ENCODE results near the gene ZBTB16. TPM values are rescaled to one million over a fixed set of nuclear protein-coding genes. Genes with fewer than 3 reads are reported as not detected.

Gene ZBTB16
- total RNA-seq: 7.9 and 50.1 TPM in 2 replicates

GRCh38 chr11:114059278-114059983, at the start of gene ZBTB16:
ZBTB16 (plus strand) TSS chr11:114059711; CDS start chr11:114063301, 3,590 bp downstream.

DNA sequence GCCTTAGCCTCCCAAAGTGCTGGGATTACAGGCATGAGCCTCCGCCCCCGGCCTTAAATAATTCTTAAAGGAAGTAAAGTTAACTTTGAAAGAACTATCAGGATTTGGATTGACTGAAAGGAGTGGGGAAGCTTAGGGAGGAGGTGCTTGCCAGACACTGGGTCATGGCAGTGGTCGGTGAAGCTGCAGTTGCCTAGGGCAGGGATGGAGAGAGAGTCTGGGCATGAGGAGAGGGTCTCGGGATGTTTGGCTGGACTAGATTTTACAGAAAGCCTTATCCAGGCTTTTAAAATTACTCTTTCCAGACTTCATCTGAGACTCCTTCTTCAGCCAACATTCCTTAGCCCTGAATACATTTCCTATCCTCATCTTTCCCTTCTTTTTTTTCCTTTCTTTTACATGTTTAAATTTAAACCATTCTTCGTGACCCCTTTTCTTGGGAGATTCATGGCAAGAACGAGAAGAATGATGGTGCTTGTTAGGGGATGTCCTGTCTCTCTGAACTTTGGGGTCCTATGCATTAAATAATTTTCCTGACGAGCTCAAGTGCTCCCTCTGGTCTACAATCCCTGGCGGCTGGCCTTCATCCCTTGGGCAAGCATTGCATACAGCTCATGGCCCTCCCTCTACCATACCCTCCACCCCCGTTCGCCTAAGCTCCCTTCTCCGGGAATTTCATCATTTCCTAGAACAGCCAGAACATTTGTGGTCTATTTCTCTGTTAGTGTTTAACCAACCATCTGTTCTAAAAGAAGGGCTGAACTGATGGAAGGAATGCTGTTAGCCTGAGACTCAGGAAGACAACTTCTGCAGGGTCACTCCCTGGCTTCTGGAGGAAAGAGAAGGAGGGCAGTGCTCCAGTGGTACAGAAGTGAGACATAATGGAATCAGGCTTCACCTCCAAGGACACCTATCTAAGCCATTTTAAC, 236.4 kb downstream of the ZBTB16 start, which contains the start of gene NNMT:
Gene NNMT (plus strand): TSS at position 724 of the 929 bp plus-strand sequence. CDS start 158 bp downstream, at position 882.

Other genes with a start within 250 kb of the ZBTB16 start
- 20.6 and 23.6 TPM in 2 replicates for gene USP28, start 184.1 kb upstream of the ZBTB16 start, total RNA-seq
- gene HTR3B, start 154.9 kb upstream of the ZBTB16 start, total RNA-seq: not detected in 2 replicates
- not detected in 2 replicates for gene HTR3A, start 84.6 kb upstream of the ZBTB16 start, total RNA-seq
- 292 and 504 TPM in 2 replicates for gene NNMT, start 236.7 kb downstream of the ZBTB16 start, total RNA-seq